Naive thymus-derived CD4-positive, alpha-beta T cell (primary cell): ENCODE measurements around the gene GAGE12J. TPM values are rescaled to one million over a fixed set of nuclear protein-coding genes. Genes with fewer than 3 reads are reported as not detected.
"Not testable (repeated sequence)": the region's sequence is repeated elsewhere in the genome, so short reads cannot be mapped to it uniquely, and the experiment has no call there.

Experiments used
- ATAC-seq: fragments of 150-1000 bp; cut with Tn5 transposase; 2 replicates; pipeline ENCODE4 v1.10.0; 2021; ENCODE audit warnings: mild to moderate bottlenecking, moderate library complexity
- CTCF ChIA-PET: fragments of 350-600 bp; sonication (Branson Sonifier 250); formaldehyde crosslinking; loops from one replicate; lab custom pipeline; 2021; ENCODE audit warnings: antibody characterized with exemption; lab: Charles Lee
- POLR2A ChIA-PET: fragments of 350-600 bp; sonication (Branson Sonifier 250); formaldehyde crosslinking; loops from one replicate; lab custom pipeline; 2021; ENCODE audit warnings: antibody characterized with exemption, inconsistent platforms; lab: Charles Lee
- DNase-seq, 9 donors: peaks; one replicate each; pipeline versions ENCODE4 v3.0.0 to v3.0.0-alpha.2; 2020 to 2022; ENCODE audit warnings: mixed read lengths in 1 of 9
- H3K27ac ChIP-seq: one replicate; pipeline ENCODE4 v1.7.0; 2013; ENCODE audit warnings: mild to moderate bottlenecking, low read depth, low read length, moderate library complexity
- H3K27me3 ChIP-seq, 2 donors: one replicate each; pipeline ENCODE4 v1.7.0; 2013; ENCODE audit warnings: low read length in 2 of 2, mild to moderate bottlenecking in 2 of 2, moderate library complexity in 2 of 2; ENCODE audit not compliant: control insufficient read depth in 2 of 2, insufficient read depth in 2 of 2
- H3K36me3 ChIP-seq, 3 experiments: 1 replicate in 2 of 3; 2 replicates in 1 of 3; pipeline ENCODE4 v1.7.0; 2013; ENCODE audit warnings: low read length in 3 of 3, mild to moderate bottlenecking in 3 of 3, moderate library complexity in 1 of 3; ENCODE audit not compliant: insufficient read depth in 3 of 3, control insufficient read depth in 2 of 3
- H3K4me1 ChIP-seq, 2 donors: one replicate each; pipeline ENCODE4 v1.7.0; 2013; ENCODE audit warnings: low read length in 2 of 2, mild to moderate bottlenecking in 2 of 2, moderate library complexity in 1 of 2; ENCODE audit not compliant: control insufficient read depth in 2 of 2, insufficient read depth in 2 of 2
- H3K4me3 ChIP-seq: 2 replicates; pipeline ENCODE4 v1.7.0; 2013; ENCODE audit warnings: mild to moderate bottlenecking, low read length
- H3K9me3 ChIP-seq, 3 experiments: 1 replicate in 2 of 3; 2 replicates in 1 of 3; pipeline ENCODE4 v1.7.0; 2013; ENCODE audit warnings: low read length in 3 of 3; ENCODE audit not compliant: control insufficient read depth in 2 of 3
- H3K27ac Mint-ChIP-seq, 9 donors: one replicate each; pipeline ENCODE4 v1.8.0; 2020 to 2022; ENCODE audit warnings: mixed read lengths in 9 of 9, mild to moderate bottlenecking in 8 of 9, moderate library complexity in 5 of 9, inconsistent platforms in 2 of 9
- H3K27me3 Mint-ChIP-seq, 5 donors: one replicate each; pipeline ENCODE4 v1.8.0; 2021 to 2022; ENCODE audit warnings: mixed read lengths in 5 of 5, mild to moderate bottlenecking in 1 of 5
- H3K36me3 Mint-ChIP-seq, 5 donors: one replicate each; pipeline ENCODE4 v1.8.0; 2020 to 2022; ENCODE audit warnings: mixed read lengths in 5 of 5, mild to moderate bottlenecking in 3 of 5, inconsistent platforms in 1 of 5
- H3K4me1 Mint-ChIP-seq, 7 donors: one replicate each; pipeline ENCODE4 v1.8.0; 2020 to 2022; ENCODE audit warnings: mixed read lengths in 7 of 7, mild to moderate bottlenecking in 3 of 7, inconsistent platforms in 1 of 7
- H3K4me3 Mint-ChIP-seq, 10 donors: one replicate each; pipeline ENCODE4 v1.8.0; 2020 to 2022; ENCODE audit warnings: mild to moderate bottlenecking in 10 of 10, mixed read lengths in 10 of 10, moderate library complexity in 6 of 10, inconsistent platforms in 2 of 10
- H3K9me3 Mint-ChIP-seq, 11 donors: one replicate each; pipeline ENCODE4 v1.8.0; 2020 to 2022; ENCODE audit warnings: mixed read lengths in 11 of 11, mild to moderate bottlenecking in 4 of 11, inconsistent platforms in 1 of 11, moderate library complexity in 1 of 11
- intact Hi-C, 2 donors: fragments of 100-400 bp; cut with micrococcal nuclease; formaldehyde crosslinking; loops; one replicate each; pipeline ENCODE4 v1.15.1; 2023
- polyA plus RNA-seq, 2 donors: library from polyadenylated mRNA; unstranded; fragments of 300-500 nt; fragmentation: Illumina TruSeq; gene quantifications; one replicate each; pipeline ENCODE4 v1.2.3, GENCODE V29; 2021
- total RNA-seq, 6 experiments: library from RNA in 5 of 6; stranded (reverse) in 5 of 6; gene quantifications; 1 replicate in 5 of 6; 2 replicates in 1 of 6; pipeline ENCODE4 v1.2.3 and lab custom pipeline; 2021 to 2026

The GAGE12J gene
- total and polyA plus RNA-seq, 7 experiments from 2014 or later = not detected

DNA sequence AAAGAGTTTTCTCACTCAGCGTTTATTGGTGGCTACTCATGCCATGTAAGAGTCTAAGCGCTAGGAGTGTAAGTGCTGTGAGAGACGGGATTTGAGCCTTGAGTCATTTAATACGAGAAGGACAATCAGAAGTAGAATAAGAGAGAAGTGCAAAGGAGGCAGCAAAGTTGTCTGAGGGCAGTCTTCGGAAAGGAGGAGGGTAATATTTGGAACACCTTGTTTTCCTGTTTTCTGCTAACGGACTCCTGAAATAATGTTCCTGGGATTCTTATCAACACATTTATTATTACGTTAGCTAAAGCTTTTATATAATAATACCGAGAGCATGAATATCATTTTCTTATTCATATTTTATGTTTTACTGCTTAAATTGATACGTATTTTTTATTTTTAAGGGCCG lies 23.6 kb downstream of the GAGE12J start:
- H3K36me3 Mint-ChIP-seq, H3K27me3 ChIP-seq, H3K9me3 ChIP-seq, H3K4me3 ChIP-seq, H3K4me1 ChIP-seq, H3K4me1 Mint-ChIP-seq, H3K9me3 Mint-ChIP-seq, DNase-seq, H3K36me3 ChIP-seq, CTCF ChIA-PET, ATAC-seq, H3K27me3 Mint-ChIP-seq, H3K27ac ChIP-seq, POLR2A ChIA-PET, intact Hi-C loops, H3K27ac Mint-ChIP-seq, H3K4me3 Mint-ChIP-seq: not testable (repeated sequence)

DNA sequence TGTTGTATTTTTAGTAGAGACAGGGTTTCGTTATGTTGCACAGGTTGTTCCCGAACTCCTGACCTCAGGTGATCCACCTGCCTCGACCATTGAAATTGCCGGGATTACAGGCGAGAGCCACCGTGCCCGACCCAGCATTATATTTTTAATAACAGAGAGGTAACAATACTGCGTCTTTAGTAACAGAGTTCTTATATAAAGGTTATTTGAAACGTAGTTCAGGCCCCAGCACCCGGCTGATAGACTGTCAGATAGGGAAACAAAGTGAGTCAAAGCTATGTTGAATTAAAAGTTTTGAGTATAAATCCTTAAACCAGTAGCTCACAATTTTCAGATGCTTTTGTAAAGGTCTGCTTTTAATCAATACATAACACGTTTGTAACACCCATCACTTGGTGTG lies 24.3 kb downstream of the GAGE12J start:
- CTCF ChIA-PET, H3K4me3 Mint-ChIP-seq, H3K36me3 Mint-ChIP-seq, DNase-seq, POLR2A ChIA-PET, H3K27me3 ChIP-seq, H3K36me3 ChIP-seq, H3K4me1 ChIP-seq, H3K27ac ChIP-seq, intact Hi-C loops, H3K27me3 Mint-ChIP-seq, ATAC-seq, H3K9me3 ChIP-seq, H3K4me3 ChIP-seq, H3K4me1 Mint-ChIP-seq, H3K27ac Mint-ChIP-seq, H3K9me3 Mint-ChIP-seq: not testable (repeated sequence)

Other genes with a start within 250 kb of the GAGE12J start
- 10 to 100 TPM; 15.9 to 28.3 (median 20.4) TPM for gene PRAF2, start 248.0 kb upstream of the GAGE12J start, total RNA-seq
- 10 to 100 TPM; 46.1 to 56.4 TPM for gene PRAF2, start 248.0 kb upstream of the GAGE12J start, polyA plus RNA-seq
- 100 to 1,000 TPM in 2 of 5 experiments, 10 to 100 TPM in 3; 51.4 to 115 (median 80.0) TPM for gene WDR45, start 242.2 kb upstream of the GAGE12J start, total RNA-seq
- gene WDR45, start 242.2 kb upstream of the GAGE12J start, polyA plus RNA-seq = 10 to 100 TPM; 38.3 to 54.2 TPM
- gene GPKOW, start 198.3 kb upstream of the GAGE12J start, total RNA-seq = 10 to 100 TPM; 11.3 to 30.9 (median 18.9) TPM
- 10 to 100 TPM; 30.7 to 42.4 TPM for gene GPKOW, start 198.3 kb upstream of the GAGE12J start, polyA plus RNA-seq
- 1 to 10 TPM; 1.5 to 2.6 (median 2.1) TPM for gene MAGIX, start 159.3 kb upstream of the GAGE12J start, total RNA-seq
- 1 to 10 TPM in 1 of 2 donors, under 1 TPM in 1; 0.38 to 1.0 TPM for gene MAGIX, start 159.3 kb upstream of the GAGE12J start, polyA plus RNA-seq
- 100 to 1,000 TPM in 1 of 5 experiments, 10 to 100 TPM in 4; 64.2 to 132 (median 90.5) TPM for gene PLP2, start 150.1 kb upstream of the GAGE12J start, total RNA-seq
- gene PLP2, start 150.1 kb upstream of the GAGE12J start, polyA plus RNA-seq = 100 to 1,000 TPM; 100 to 129 TPM
- 10 to 100 TPM in 1 of 5 experiments, 1 to 10 TPM in 4; 7.2 to 19.8 (median 9.2) TPM for gene PRICKLE3, start 135.7 kb upstream of the GAGE12J start, total RNA-seq
- 1 to 10 TPM; 1.4 to 4.2 TPM for gene PRICKLE3, start 135.7 kb upstream of the GAGE12J start, polyA plus RNA-seq
- gene SYP, start 121.8 kb upstream of the GAGE12J start, total RNA-seq = 1 to 10 TPM in 3 of 5 experiments, under 1 TPM in 2; 0.35 to 2.2 (median 1.1) TPM
- under 1 TPM; 0.26 to 0.53 TPM for gene SYP, start 121.8 kb upstream of the GAGE12J start, polyA plus RNA-seq
- 1 to 10 TPM in 4 of 5 experiments, under 1 TPM in 1; 0.58 to 2.2 (median 1.3) TPM for gene CACNA1F, start 88.7 kb upstream of the GAGE12J start, total RNA-seq
- under 1 TPM in 1 of 2 donors, not detected in 1; 0.12 TPM for gene CACNA1F, start 88.7 kb upstream of the GAGE12J start, polyA plus RNA-seq
- gene CCDC22, start 86.6 kb upstream of the GAGE12J start, total RNA-seq = 10 to 100 TPM; 19.0 to 34.0 (median 27.6) TPM
- gene CCDC22, start 86.6 kb upstream of the GAGE12J start, polyA plus RNA-seq = 10 to 100 TPM; 25.3 to 34.9 TPM
- 10 to 100 TPM in 1 of 5 experiments, 1 to 10 TPM in 2, under 1 TPM in 2; 0.50 to 25.3 (median 1.7) TPM for gene FOXP3, start 57.3 kb upstream of the GAGE12J start, total RNA-seq
- under 1 TPM; 0.35 to 0.41 TPM for gene FOXP3, start 57.3 kb upstream of the GAGE12J start, polyA plus RNA-seq
- 10 to 100 TPM in 3 of 5 experiments, 1 to 10 TPM in 2; 8.9 to 16.3 (median 12.3) TPM for gene PPP1R3F, start 52.2 kb upstream of the GAGE12J start, total RNA-seq
- gene PPP1R3F, start 52.2 kb upstream of the GAGE12J start, polyA plus RNA-seq = 1 to 10 TPM; 9.1 to 9.5 TPM
- gene GAGE10, start 18.4 kb upstream of the GAGE12J start, total RNA-seq = not detected
- gene GAGE10, start 18.4 kb upstream of the GAGE12J start, polyA plus RNA-seq = not detected
- not detected for gene GAGE13, start 9.5 kb downstream of the GAGE12J start, total RNA-seq
- gene GAGE13, start 9.5 kb downstream of the GAGE12J start, polyA plus RNA-seq = not detected
- not detected for gene GAGE12C, start 210.1 kb downstream of the GAGE12J start, total RNA-seq
- gene GAGE12C, start 210.1 kb downstream of the GAGE12J start, polyA plus RNA-seq = not detected
- not detected for gene GAGE12D, start 219.7 kb downstream of the GAGE12J start, total RNA-seq
- gene GAGE12D, start 219.7 kb downstream of the GAGE12J start, polyA plus RNA-seq = not detected
- not detected for gene GAGE12E, start 229.3 kb downstream of the GAGE12J start, total RNA-seq
- gene GAGE12E, start 229.3 kb downstream of the GAGE12J start, polyA plus RNA-seq = not detected
- not detected for gene GAGE12F, start 238.8 kb downstream of the GAGE12J start, total RNA-seq
- not detected for gene GAGE12F, start 238.8 kb downstream of the GAGE12J start, polyA plus RNA-seq
- not detected for gene GAGE12G, start 248.4 kb downstream of the GAGE12J start, total RNA-seq
- gene GAGE12G, start 248.4 kb downstream of the GAGE12J start, polyA plus RNA-seq = not detected